ENCODE data around the gene MYT1.

DNA sequence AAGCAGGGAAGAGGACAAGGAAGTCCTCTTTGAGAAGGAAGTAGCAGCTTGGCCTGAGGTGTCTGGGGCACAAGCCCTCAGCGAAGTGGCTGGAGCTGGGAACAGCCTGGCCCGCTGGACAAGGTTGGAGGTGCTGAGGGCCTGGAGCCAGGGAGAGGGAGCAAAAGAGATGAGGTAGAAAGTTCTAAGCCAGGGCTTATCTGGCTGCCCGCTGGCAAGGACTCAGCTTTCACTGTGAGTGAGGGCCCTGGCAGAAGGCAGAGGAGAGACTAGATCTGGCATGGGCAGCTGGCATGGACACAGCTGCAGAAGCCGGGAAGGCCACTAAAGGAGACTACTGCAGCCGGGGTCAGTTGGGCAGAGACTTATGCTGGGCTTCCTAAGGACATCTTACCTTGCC lies 69.5 kb downstream of the MYT1 start:
- TF ChIP-seq, protein P1, sequence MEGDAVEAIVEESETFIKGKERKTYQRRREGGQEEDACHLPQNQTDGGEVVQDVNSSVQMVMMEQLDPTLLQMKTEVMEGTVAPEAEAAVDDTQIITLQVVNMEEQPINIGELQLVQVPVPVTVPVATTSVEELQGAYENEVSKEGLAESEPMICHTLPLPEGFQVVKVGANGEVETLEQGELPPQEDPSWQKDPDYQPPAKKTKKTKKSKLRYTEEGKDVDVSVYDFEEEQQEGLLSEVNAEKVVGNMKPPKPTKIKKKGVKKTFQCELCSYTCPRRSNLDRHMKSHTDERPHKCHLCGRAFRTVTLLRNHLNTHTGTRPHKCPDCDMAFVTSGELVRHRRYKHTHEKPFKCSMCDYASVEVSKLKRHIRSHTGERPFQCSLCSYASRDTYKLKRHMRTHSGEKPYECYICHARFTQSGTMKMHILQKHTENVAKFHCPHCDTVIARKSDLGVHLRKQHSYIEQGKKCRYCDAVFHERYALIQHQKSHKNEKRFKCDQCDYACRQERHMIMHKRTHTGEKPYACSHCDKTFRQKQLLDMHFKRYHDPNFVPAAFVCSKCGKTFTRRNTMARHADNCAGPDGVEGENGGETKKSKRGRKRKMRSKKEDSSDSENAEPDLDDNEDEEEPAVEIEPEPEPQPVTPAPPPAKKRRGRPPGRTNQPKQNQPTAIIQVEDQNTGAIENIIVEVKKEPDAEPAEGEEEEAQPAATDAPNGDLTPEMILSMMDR (IDR thresholded peaks at IDR 0.05) = no peak
- TF ChIP-seq POLR2A (IDR thresholded peaks at IDR 0.05) = no peak
